GM19397 (cell line): ENCODE measurements around the gene IKZF1.
"Not testable (repeated sequence)": the region's sequence is repeated elsewhere in the genome, so short reads cannot be mapped to it uniquely, and the experiment has no call there.

Experiments used
- ATAC-seq: cut with Tn5 transposase; IDR thresholded peaks from one replicate; pipeline ENCODE4 v1.9.1; 2021; ENCODE audit warnings: mild to moderate bottlenecking, moderate library complexity; ENCODE audit not compliant: unreplicated experiment

Gene IKZF1

DNA sequence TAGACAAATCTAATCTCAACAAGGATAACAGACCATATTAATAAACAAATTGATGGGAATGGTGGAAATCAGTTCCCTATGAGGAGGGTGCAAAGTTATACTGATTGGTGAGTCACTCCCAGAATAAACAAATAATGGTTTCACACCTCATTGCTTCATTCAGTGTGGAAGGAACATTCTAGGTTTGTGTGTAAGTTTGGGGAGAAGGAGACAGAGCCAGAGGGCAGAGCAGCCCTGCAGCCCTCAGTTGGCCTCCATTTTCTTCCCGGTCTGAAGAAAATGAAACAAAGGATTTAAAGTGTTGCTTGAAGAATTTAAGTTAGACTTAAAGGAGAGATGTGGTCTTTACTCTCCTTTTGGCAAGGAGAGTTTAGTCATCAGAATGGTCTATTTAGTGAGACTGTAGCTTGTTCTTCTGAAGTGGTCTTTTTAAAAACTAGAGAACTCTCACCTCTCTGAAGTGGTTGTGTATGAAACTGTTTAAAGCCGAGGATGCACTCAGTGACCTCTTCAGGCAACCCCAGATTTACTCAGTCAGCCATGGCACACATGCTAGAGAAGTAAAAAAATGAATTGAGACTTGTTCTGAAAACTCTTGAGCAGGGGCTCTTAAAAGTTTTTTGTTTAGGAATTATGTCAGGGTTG is 27.2 kb downstream of the IKZF1 start:
- ATAC-seq: peak; percentile 59

GRCh38 chr7:50332241-50333165 is 28.0 kb downstream of the IKZF1 start:
- ATAC-seq: no peak

DNA sequence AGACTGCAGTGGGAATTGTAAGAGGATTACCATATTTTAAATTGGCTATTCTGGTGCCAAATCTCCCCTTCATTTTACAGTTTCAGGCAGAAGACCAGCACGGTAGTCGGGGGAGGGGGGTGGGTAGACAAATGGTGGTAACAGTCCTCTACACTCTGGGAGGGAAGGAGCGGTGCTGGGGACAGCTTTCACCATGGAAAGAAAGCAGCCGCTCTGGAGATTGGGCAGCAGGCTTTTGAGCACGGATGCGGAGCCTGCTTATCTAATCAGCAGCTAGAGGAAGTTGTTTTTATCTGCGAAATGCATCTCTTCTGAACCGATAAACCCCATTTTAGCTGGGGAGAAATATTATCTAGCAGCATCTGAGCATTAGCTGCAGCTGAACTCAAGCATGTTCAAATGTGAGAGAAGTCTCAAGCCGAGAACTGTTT is 28.7 kb downstream of the IKZF1 start:
- no peak for ATAC-seq

DNA sequence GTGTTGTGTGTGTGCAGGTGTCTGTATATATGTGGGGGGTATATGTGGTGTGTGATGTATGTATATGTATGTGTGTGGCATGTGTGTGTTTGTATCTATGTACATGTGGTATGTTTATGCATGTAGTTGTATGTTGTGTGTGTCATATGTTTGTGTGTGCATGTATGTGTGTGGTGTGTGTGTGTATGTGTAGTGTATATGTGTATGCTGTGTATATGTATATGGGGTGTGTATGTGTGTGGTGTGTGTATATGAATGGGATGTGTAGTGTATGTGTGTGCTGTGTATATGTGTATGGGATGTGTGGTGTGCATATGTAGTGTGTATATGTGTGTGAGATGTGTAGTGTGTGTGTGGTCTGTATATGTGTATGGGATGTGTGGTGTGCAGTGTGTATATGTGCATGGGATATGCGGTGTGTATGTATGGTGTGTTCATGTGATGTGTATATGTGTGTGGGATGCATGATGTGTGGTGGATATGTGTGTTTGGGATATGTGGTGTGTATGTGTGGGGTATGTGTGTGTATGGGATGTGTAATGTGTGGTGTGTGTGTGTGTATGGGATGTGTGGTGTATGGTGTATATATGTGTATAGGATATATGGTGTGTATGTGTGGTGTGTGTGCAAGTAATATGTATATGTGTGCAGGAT is 30.0 kb downstream of the IKZF1 start:
- ATAC-seq: no peak

DNA sequence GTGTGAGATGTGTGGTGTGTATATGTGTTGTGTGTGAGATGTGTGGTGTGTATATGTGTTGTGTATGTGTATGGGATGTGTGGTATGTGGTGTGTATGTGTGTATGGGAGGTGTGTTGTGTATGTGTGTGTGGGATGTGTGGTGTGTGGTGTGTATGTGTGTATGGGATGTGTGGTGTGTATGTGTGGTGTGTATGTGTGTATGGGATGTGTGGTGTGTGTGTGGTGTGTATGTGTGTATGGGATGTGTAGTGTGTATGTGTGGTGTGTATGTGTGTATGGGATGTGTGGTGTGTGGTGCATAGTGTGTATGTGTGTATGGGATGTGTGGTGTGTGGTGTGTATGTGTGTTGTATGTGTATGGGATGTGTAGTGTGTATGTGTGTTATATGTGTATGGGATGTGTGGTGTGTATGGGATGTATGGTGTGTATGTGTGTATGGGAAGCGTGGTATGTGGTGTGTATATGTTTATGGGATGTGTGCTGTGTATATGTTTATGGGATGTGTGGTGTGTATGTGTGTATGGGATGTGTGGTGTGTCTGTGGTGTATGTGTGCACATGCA is 30.8 kb downstream of the IKZF1 start:
- ATAC-seq: no peak

- peak; percentile 25 for ATAC-seq
Observed at GRCh38 chr7:50335795-50336754, 31.6 kb downstream of the IKZF1 start.

DNA sequence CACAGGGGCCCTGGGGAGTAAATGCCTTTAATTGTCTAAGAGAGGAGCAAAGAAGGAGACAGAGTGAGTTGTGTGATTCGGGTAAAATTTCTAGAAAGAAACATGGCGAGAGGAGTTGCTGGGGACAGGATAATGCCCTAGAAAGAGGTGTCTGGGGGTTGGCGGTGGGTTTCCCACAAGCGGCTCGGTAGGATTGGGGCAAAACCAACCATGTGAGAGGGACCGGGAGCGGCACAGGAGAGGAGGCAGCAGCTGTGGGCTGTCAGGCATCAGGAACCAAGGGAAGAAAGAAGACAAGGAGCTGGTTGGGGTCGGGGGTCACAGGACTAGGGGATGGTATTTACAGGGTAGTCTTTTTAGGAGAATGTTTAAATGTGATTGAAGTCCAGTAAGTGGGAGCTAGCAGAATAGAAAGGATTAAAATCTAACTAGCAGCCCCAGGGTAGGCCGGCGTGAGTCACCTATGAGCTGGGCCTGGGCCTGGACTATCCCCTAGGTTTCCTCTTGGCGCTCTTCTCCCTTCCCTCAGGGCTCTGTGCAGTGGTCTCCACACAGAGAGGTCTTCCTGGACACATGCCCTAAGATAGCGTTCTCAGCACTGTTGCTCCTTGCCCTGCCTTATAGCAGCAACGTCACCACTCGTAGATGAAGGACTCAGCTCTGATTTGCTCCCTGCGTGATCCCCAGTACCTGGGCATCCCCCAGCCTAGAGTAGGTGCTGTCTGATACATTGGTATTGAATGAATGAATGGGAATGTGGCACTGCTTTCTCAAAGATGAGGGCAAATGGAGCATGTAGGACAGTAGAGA is 32.6 kb downstream of the IKZF1 start:
- no peak for ATAC-seq

- ATAC-seq: not testable (repeated sequence)
Observed at GRCh38 chr7:50339472-50339871, 35.0 kb downstream of the IKZF1 start.

GRCh38 chr7:50339990-50340500 is 35.5 kb downstream of the IKZF1 start:
- ATAC-seq: no peak

GRCh38 chr7:50341724-50342123 is 37.2 kb downstream of the IKZF1 start:
- no peak for ATAC-seq

DNA sequence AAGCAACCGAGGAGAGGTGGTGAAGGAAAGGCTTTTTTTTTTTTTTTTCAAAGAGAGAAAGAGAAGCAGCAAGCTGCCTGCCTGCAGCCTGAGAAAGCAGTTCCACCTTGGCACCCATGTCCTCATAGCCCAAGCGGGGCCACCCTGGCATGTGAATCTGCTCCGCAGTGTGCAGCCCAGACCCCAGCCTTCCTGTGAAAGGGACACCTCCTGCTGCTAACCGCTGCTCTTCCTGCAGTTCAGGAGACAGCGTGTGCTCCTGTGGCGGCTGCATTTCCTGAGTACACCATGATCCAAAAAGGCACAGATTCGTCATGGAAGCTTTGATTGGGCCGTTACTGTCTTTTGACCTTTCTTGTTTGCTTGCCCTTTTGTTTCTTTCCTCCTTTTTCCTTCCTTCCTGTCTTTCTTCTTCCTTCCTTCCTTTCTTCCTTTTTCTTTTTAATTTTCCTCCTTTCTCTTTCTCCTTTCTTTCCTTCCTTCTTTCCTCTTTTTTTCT is 38.1 kb downstream of the IKZF1 start:
- ATAC-seq: no peak

DNA sequence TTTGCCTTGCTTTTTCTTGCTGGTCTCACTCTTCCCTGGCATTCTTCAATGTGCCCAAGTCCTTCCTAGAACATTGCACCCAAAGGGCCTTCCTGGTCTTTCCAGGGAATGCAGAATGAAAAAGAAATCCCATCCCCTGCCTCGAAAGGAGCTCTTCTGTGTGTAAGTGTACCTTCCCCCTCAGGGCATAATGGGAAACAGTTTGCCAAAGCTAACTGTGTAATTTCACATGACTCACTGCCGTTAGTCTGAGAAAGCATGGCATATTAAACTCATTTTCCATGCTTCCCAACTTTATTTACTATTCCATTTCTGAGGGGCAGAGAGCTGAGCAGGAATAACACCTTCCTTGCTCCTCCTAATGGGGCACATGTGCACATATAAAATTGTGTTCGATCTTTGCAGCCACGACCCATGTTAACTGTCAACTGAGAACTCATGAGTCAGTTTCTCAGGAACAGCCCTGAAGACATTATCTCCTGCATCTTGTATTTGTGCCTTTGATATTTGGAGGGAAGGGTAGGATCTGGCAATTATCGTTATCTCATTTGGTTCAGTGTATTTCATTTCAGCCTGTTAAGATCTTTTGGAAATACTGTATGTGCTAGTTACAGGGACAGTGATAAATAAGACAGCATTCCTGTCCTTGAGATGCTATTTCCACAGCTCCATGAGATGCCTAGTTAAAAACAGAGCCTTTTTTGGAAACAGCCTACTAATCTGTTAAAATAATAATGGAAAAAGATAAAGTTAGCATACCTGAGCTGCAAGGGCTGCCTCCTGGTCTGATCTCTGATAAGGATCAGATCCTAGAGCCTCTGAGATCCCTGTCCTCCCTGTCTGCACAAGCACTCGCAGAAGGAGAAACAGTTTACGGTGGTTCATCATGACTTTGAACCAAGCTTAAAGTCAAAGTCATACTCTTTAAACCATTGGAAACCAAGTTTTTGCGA is 42.3 kb downstream of the IKZF1 start:
- ATAC-seq: no peak

DNA sequence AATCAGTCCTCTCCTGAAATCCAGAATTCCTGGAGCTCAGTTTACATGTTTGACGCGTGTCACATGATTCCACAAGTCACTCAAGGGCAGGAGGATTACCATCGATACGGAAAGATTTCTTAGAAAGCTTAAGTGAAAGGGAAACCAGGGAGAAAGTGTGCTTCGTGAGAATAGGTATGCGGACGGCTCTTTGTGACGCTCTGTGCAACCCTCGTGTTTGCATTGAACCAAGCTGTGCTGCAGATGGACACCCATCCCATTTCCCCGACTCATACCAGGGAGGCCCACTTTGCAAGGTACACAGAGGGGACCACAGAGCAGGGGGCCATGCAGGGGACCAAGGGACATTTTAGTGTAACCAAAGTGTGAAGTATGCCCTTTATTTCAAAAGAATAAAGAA is 43.2 kb downstream of the IKZF1 start:
- ATAC-seq: no peak

- no peak for ATAC-seq
Observed at GRCh38 chr7:50348469-50349162, 44.1 kb downstream of the IKZF1 start.

DNA sequence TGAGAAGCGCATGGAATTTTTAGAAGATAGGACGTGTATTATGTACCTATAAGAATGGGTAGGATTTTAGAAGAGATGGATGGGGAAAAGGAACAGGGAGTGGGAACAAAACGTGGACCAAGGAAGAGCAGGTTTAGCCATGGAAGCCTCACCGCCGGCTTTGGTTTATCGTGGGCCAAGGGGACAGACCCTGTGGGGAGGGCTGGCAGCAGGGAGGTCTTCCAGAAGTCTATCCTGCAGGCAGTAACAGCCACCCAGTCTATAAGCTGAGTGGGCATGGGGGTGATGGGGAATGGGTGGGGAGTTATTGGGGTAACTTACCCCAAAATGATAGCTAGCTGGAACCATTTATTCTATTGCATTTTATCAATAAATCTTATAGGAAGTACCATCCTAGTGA is 44.9 kb downstream of the IKZF1 start:
- no peak for ATAC-seq

- peak; percentile 80 for ATAC-seq
Observed at GRCh38 chr7:50349963-50350944, 45.7 kb downstream of the IKZF1 start.
